NCI-H1694 treated with DMSO at 0.1 percent for 48 hours (cell line): Measurements from ENCODE around the gene JMJD1C.

ENCODE experiments used
- DNase-seq: peaks from one replicate; lab custom pipeline; 2025; lab: John Stamatoyannopoulos, UW

JMJD1C gene

DNA sequence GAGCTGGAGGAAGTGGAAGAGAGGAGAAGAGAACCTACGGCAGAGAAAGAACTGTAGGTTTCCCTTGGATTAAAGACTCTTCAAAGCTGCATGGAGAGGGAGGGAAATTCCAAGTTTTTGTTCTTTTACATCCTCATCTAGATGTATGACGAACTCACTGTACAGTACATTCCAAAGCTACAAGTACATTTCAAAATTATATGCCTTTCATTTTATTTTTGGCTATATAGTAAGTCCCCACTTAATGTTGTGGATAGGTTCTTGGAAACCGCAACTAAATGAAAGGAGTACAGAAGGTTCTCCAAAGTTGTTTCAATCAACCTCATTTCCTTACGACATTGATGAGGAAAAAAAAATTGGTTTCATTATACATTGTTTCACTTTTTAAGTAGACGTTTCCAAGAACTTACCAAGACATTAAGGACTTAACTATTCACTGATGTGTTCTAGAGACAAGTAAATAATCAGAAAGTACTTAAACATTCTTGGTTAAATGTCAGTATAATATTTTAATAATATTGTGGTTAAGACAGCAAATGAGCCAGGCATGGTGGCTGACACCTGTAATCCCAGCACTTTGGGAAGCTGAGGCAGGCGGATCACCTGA lies 16.1 kb upstream of the JMJD1C start:
- no peak for DNase-seq

DNA sequence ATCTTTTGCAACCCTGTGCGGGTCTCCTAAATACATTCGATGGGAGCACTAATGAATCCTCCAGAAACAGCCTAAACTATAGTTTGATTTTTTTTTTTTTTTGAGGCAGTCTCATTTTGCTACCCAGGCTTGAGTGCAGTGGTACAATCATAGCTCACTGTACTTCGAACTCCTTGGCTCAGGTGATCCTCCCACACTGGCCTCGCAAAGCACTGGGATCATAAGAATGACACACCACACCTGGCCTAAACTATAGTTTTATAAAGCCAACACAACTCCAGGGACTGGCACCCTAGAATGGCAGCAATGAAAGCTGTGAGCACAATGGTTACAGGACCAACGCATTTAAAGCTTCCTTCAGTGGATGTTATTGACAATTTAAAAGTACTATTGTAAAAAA lies 14.5 kb upstream of the JMJD1C start:
- DNase-seq: no peak

DNA sequence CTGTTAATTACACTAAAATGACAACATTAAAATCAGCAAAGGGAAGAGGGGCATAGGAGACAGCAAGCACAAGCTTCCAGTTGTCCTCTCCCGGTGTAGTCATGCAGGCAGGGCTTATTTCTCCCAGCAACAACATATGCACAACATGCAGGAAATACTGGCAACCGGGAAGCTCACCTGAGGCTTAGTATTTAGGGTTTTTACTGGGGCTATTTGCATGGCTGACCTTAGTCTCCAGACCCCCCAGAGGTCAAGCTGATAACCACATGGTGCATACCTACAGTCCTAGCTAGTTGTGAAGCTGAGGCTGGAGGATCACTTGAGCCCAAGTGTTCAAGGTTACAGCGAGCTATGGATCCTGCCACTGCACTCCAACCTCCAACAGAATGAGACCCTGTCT lies 12.8 kb upstream of the JMJD1C start:
- DNase-seq: no peak

DNA sequence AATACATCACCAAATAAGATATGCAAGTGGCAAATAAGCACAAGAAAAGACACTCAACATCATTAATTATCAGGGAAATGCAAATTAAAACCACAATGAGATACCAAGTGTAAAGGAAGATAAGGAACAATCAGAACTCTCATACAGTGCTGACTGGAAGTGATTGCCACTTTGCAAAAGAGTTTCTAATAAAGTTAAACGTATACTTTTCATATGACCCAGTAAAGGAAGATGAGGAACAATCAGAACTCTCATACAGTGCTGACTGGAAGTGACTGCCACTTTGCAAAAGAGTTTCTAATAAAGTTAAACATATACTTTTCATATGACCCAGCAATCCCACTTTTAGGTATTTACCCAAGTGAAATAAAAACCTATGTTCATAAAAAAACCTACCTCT lies 12.2 kb upstream of the JMJD1C start:
- no peak for DNase-seq

DNA sequence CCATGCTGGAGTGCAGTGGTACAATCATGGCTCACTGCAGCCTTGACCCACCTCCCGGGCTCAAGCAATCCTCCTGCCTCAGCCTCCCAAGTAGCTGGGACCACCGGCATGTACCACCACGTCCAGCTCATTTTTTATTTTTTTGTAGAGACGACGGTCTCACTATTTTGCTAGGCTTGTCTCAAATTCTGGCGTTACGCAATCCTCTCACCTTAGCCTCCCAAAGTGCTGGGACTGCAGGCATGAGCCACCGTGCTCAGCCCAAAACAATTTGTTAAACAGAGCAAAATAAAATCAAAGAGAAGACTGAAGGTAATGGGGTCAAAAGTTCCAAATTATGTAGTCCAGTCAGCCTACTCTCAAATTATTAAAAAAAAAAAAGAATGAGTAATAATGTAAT lies 8.7 kb upstream of the JMJD1C start:
- DNase-seq: no peak

DNA sequence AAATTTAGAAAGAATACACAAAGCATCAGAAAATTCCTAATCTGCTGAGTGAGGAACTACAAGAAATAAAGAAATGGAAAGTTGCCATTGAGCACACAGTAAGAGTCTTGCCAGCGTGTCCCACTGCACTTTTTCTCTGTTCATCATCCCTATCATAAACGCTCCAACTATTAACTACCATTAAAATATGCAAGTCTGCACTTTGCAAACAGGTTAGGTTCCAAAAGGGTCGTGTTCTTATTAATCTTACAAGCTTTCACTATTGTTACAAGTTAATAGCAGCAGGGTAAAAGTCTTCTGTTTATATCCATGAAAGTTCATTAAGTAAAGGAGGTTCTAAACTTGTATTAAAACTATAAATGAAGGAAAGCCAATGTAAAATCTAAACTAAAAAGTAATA lies 5.2 kb upstream of the JMJD1C start:
- DNase-seq: no peak

DNA sequence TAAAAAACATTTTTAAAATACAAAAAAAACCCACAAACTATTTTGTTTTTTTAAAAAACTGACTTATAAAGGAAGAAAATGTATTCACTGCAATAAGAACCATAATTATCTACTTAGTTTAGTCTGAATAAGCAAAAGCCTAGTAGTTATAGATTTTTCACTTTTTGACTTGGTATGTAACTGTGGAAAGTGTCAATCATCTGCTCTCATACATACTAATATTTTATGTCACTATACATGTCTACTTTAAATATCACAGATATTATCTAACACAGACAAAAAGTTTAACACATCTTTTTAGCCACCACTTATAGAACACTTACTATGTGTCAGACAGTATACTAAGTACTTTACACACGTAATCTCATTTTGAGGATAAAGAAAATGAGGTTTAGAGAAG lies 3.2 kb upstream of the JMJD1C start:
- DNase-seq: no peak

DNA sequence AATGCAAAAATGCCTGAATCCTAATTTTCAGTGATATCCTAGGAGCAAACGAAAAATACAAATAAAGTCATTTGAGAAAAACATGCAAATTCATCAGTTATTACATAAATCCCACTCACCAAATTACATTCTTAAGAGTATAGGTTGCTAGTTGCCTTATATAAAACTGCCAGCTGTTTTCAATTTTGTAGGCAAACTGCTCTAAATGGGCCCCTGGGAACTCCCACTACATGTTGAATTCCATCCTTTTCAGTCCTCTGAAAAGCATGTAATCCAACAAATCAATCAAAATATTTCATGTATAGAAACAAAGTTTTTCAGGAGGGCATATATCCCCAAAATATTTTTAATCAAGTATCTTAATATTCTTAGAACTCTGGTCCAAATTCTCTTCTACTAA lies 2.1 kb upstream of the JMJD1C start:
- peak; percentile 39 for DNase-seq

DNA sequence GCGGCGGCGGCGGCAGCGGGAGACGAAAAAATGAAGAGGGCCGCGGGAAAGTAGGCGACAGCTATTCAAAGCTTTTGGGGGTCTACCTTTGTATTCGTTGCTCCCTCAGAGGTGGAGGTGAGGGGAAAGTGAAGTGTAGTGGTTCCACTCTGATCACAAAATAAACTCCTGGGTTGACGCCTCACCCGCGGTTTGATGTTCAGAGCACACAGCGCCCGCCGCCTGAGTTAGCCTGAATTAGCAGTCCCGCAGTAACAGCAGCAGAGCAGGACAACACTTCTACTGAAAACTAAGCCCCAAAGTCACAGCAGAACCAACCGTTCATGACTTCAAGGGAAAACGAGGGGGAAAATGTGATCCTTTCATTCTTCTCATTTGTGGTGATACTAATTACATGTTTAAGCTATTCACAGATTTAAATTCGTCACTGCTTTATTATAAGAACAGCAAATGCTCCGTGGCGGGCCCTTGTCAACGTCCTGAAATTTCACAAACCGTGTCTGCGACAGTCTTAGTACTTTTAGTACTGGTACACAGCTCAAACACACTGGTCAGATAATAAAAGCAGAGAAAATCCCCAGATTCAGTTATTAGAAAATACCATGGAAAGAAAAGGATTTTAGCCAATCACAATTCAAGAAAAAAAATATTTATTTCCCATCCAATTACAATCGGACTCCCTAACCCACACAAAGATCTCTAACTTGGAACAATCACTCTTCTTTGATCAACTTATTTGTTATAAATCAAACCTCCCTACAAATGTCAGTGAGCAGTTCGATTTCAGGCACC lies 563 bp upstream of the JMJD1C start:
- peak; percentile 52 for DNase-seq

DNA sequence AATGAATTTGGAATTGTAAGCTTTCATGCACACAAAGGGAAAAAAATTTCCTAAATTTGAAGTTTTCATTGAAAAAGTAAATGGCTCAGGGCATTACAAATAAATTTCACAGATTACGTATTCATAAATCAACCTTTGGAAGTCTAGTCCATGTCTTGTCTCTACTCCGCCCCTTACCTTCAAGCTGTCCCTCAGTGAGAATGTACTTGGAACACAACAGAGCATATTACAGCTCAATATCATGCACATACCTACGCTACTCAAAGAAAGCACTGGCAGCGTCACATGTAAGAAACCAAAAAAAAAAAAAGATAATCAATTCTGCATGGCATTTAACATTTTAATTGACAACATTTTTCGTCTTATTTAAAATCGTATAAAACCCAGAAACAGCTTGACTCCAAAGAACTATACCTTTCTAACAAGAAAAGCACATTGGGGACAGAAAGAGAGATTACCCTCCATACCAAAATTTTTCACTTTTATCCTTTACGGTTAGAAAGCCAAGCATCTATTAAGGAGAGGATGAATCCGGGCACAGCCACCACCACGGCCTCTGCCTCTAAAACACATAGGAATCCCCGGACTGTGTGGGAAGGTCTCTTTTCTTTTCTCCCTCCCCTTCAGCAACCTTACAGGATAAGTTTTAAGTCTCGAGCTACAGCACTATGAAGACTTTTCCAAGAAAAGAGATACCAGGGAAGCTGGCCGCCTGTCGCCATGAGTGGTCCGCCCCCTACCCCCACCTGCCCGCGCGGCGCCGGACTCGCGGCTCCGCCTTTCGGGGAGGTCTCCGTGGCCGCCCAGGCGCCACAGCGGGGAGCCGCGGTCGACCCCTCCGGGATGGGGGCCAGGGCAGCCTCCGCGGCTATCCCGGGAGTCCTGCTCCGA lies 1.1 kb downstream of the JMJD1C start:
- no peak for DNase-seq

DNA sequence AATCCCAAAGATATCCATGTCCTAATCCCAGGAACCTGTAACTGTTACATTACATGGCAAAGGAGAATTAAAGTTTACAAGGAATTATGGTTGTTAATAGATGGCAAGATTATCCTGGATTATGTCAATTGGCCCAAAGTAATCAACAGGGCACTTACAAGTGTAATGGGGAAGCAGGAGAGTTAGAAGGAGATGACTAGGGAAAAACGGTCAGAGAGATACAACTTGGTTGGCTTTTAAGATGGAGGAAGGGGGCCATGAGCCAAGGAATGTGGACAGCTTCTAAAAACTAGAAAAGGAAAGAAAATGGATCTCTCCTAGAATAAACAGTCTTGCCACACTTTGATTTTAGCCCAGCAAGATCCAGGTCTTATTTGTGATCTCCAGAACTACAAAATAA lies 3.3 kb downstream of the JMJD1C start:
- DNase-seq: no peak

DNA sequence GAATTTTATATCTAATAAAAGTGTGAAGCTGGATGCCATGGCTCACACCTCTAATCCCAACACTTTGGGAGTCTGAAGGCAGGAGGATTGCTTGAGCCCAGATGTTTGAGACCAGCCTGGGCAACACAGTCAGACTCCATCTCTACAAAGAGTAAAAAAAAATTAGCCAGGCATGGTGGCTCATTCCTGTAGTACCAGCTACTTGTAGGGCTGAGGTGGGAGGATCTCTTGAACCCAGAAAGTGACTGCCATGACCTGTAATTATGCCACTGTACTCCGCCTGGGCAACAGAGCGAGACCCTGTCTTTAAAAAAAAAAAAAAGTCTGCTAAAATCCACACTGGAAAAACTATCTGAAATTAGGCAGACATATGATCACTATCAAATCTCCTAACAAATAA lies 7.6 kb downstream of the JMJD1C start:
- no peak for DNase-seq

DNA sequence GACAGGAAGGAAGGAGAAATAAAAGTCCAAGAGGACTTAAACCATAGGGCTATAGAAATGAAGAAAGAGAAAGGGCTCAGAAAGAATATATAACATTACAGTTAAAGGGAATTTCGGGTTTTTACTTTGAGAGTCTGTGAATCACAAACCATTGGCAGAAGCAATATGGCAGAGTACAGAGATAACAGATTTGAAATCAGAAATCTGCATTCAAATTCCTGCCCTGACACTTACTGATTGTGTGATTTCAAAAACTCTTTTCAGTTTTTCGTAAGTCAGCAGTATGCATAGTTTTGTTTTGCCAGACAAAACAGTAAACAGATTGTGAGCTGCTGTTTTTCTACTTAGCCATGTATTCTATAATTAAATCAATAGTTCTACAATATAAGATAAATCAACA lies 8.2 kb downstream of the JMJD1C start:
- no peak for DNase-seq

DNA sequence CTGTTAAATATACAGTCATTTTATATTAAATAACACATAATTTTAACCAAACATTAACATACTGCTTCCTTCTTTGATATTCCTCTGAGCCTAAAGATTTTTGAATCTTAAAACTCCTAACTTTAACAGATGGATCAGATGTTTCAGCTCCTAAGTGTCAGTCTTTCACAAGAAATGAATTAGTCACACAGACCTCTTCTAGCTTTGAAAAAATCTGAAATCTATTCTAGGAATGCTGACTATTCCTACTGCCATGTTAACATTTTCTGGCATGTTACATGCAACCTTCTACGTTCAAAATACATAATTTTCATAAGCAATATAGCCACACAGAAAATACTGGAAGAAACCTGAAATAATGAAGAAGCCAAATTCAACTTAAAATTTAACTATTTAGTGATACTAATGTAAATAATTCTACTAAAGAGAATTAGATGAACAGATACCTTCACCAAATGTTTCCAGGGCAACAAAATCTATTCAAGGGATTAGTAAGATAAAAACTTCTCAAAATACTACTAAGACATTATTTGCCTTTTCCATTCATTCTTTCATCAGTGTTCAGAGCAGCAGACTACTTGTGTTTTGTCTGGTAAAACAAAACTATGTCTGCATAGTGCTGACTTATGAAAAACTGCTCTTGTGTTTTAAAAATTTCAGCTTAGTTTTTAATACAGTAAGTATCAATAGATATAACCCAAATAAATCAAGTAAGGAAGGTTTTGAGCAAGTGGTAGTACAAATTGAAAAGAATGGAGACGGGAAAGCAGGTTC lies 9.2 kb downstream of the JMJD1C start:
- DNase-seq: no peak

DNA sequence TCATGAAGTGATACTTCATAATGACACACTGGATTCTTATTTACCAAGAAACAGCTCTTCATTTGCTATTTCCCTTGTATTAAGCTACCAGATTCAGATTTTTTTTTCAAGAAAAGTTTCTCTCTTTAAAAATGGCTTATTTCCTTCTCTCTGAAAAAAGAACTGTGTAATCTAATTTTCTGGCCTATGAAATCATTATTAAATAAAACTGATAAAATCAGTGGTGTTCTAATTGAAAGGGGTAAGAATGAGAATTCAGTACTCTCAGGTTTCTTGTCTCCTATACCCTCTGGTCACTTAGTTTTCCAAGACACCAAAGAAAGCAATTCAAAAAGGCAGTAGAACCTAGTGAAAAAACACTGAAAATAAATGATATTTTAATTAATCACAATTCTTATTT lies 10.3 kb downstream of the JMJD1C start:
- DNase-seq: no peak

DNA sequence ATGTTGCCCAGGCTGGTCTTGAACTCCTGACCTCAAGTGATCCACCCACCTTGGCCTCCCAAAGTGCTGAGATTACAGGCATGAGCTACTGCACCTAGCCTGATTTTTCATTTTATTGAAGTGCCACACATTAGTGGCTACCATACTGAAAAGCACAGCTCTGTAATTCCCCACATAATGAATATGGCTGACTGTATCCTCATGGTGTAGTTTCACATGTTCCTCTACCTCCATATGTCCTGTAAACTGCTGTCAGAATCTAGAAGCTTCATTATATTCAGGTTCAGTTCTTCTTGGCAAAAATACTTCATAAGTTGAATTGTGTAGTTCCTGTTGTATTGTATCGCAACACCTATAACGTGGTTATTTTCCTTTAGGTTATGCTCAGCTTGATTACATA lies 11.1 kb downstream of the JMJD1C start:
- DNase-seq: no peak

DNA sequence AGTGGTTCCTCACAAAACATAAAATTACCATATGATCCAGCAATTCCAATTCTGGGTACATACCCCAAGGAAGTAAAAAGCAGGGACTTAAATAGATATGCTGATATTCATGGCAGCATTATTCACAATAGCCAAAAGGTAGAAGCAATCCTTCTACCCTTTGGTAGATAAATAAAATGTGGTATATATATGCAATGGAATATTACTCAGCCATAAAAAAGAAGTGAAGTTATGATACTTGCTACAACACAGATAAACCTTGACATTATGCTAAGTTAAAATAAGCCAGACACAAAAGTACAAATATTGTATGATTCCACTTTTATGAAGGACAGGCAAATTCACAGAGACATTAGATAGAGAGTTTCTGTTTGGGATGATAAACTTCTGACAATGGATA lies 13.3 kb downstream of the JMJD1C start:
- no peak for DNase-seq

DNA sequence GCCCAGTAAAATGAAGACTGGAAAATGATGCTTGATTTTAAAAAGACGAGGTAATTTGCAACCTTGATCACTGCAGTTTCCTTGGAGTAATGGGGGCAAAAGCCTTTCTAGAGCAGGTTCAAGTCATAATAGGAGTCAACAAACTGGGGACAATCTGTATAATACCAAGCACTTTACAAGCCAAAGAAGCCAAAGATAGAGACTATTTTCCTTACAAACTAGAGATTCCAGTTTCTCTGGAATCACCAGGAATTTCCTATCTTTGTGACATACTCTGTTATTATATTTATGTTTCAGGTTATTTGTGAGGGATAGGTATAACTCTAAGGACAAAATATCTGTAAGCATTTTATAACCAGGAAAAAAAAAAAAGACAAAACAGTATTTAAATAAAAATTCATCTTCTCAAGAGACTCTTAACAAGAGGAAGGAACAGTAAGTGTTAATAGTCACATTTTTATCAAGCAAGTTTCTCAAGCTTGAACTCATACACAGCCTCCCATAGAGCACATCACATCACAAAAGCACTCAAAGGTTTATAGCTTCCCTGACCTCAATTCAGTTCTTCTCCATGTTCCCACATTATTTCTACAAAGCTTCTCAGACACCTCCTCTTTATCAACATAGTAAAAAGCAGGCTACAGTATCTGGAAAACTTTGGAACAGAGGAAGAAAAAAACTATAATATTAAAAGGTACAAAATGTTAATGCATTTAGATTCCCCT lies 18.9 kb downstream of the JMJD1C start:
- DNase-seq: no peak

DNA sequence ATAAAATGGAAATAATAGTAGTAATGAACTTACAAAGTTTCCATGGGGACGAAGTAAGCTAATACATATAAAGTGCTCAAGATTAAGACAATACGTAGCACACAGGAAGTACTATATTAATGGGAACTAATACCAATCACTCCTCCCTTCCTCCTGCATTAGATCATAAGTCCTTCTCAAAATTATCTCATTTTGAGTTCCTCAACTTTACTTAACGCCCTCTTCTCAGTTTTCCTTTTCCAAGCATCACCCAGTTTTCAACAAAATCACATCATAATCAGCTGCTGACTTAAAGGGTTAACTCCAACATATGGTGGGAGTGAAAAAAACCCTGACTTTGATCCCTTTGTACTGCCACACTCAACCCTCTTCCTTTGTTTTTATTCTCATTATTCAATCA lies 24.4 kb downstream of the JMJD1C start:
- DNase-seq: no peak

DNA sequence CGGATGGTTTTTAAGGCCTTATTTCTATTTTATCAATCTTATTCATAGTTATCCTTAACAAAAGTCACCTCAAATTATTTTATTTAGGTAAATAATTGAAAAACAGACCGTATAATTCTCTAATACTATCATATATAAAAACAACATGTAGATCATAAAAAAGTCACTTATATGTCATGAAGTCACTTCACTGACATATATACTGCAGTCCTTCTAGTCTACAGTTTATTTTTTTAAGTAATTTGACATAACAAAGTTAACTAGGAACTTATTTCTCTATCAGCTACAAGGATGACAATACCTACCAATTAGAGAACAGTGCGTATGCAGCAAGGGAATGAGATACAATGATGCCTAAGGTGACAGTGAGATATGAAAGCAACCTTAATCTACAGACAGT lies 26.2 kb downstream of the JMJD1C start:
- no peak for DNase-seq
